H9 (cell line): ENCODE results near the gene AVPR2. TPM values are rescaled to one million over a fixed set of nuclear protein-coding genes. Genes with fewer than 3 reads are reported as not detected.

ENCODE experiments used
- DNase-seq: peaks from one replicate; pipeline ENCODE4 v3.0.0-alpha.2; 2017
- H2AFZ ChIP-seq: one replicate; pipeline ENCODE4 v1.6.1; 2013; ENCODE audit warnings: mild to moderate bottlenecking, low read length, control low read depth, moderate library complexity
- H2AK5ac ChIP-seq: 2 replicates; pipeline ENCODE4 v1.6.1; 2013; ENCODE audit warnings: low read length, control low read depth, mixed read lengths; ENCODE audit not compliant: insufficient read length
- H2BK120ac ChIP-seq: one replicate; pipeline ENCODE4 v1.6.1; 2013; ENCODE audit warnings: low read depth, mild to moderate bottlenecking, low read length, control low read depth, inconsistent platforms; ENCODE audit not compliant: poor library complexity, severe bottlenecking
- H2BK12ac ChIP-seq: 2 replicates; pipeline ENCODE4 v1.6.1; 2013; ENCODE audit warnings: low read length, control low read depth, mixed read lengths, low read depth; ENCODE audit not compliant: insufficient read length
- H2BK15ac ChIP-seq: 2 replicates; pipeline ENCODE4 v1.6.1; 2013; ENCODE audit warnings: low read depth, low read length, control low read depth
- H2BK20ac ChIP-seq: one replicate; pipeline ENCODE4 v1.6.1; 2013; ENCODE audit warnings: low read depth, mild to moderate bottlenecking, low read length, control low read depth, inconsistent platforms; ENCODE audit not compliant: poor library complexity, severe bottlenecking
- H2BK5ac ChIP-seq: 2 replicates; pipeline ENCODE4 v1.6.1; 2013; ENCODE audit warnings: low read length, control low read depth, mixed read lengths; ENCODE audit not compliant: insufficient read length
- H3K14ac ChIP-seq: 2 replicates; pipeline ENCODE4 v1.6.1; 2013; ENCODE audit warnings: low read length, control low read depth; ENCODE audit not compliant: insufficient read depth
- H3K18ac ChIP-seq: 2 replicates; pipeline ENCODE4 v1.6.1; 2013; ENCODE audit warnings: low read depth, mild to moderate bottlenecking, mixed read lengths, low read length, control low read depth; ENCODE audit not compliant: insufficient read length
- H3K23ac ChIP-seq: 2 replicates; pipeline ENCODE4 v1.6.1; 2013; ENCODE audit warnings: low read length, control low read depth, mixed read lengths, low read depth; ENCODE audit not compliant: insufficient read length
- H3K23me2 ChIP-seq: 2 replicates; pipeline ENCODE4 v1.6.1; 2013; ENCODE audit warnings: low read depth, mild to moderate bottlenecking, mixed read lengths, low read length, control low read depth; ENCODE audit not compliant: insufficient read length, poor library complexity, severe bottlenecking
- H3K27ac ChIP-seq: 2 replicates; pipeline ENCODE4 v1.5.1; 2013; ENCODE audit warnings: low read length, control low read depth, mixed read lengths, low read depth; ENCODE audit not compliant: insufficient read length
- H3K27me3 ChIP-seq: 2 replicates; pipeline ENCODE4 v1.6.1; 2013; ENCODE audit warnings: low read length, control low read depth, inconsistent platforms; ENCODE audit not compliant: insufficient read depth
- H3K4ac ChIP-seq: 2 replicates; pipeline ENCODE4 v1.6.1; 2013; ENCODE audit warnings: low read depth, mild to moderate bottlenecking, control low read depth, inconsistent platforms, low read length, moderate library complexity
- H3K4me1 ChIP-seq: 2 replicates; pipeline ENCODE4 v1.6.1; 2013; ENCODE audit warnings: low read length, control low read depth, inconsistent platforms; ENCODE audit not compliant: insufficient read depth
- H3K4me2 ChIP-seq: 2 replicates; pipeline ENCODE4 v1.6.1; 2013; ENCODE audit warnings: low read length, control low read depth, mixed read lengths; ENCODE audit not compliant: insufficient read length, insufficient read depth
- H3K56ac ChIP-seq: 2 replicates; pipeline ENCODE4 v1.6.1; 2013; ENCODE audit warnings: low read depth, mild to moderate bottlenecking, mixed read lengths, low read length, control low read depth; ENCODE audit not compliant: insufficient read length
- H3K79me1 ChIP-seq: 2 replicates; pipeline ENCODE4 v1.6.1; 2013; ENCODE audit warnings: low read depth, mild to moderate bottlenecking, moderate library complexity, low read length, control low read depth, inconsistent platforms; ENCODE audit not compliant: insufficient read depth, poor library complexity, severe bottlenecking
- H3K79me2 ChIP-seq: 2 replicates; pipeline ENCODE4 v1.6.1; 2013; ENCODE audit warnings: low read length, control low read depth, inconsistent platforms; ENCODE audit not compliant: insufficient read depth
- H3K9ac ChIP-seq: 2 replicates; pipeline ENCODE4 v1.6.1; 2013; ENCODE audit warnings: low read length, control low read depth, mixed read lengths; ENCODE audit not compliant: insufficient read length; ENCODE audit errors: extremely low read depth
- H3K9me3 ChIP-seq: one replicate; pipeline ENCODE4 v1.6.1; 2013; ENCODE audit warnings: low read depth, low read length, inconsistent platforms; ENCODE audit not compliant: control insufficient read depth
- H3T11ph ChIP-seq: one replicate; pipeline ENCODE4 v1.6.1; 2013; ENCODE audit warnings: mild to moderate bottlenecking, low read length, control low read depth, inconsistent platforms
- H4K20me1 ChIP-seq: one replicate; pipeline ENCODE4 v1.6.1; 2013; ENCODE audit not compliant: control insufficient read depth, insufficient read length, insufficient read depth
- H4K5ac ChIP-seq: 2 replicates; pipeline ENCODE4 v1.6.1; 2013; ENCODE audit warnings: low read depth, mild to moderate bottlenecking, mixed read lengths, low read length, control low read depth; ENCODE audit not compliant: insufficient read length
- H4K8ac ChIP-seq: replicated peaks from 2 replicates; pipeline ENCODE4 v1.6.1; 2013; ENCODE audit warnings: low read length, control low read depth, mixed read lengths, low read depth; ENCODE audit not compliant: insufficient read length
- H4K91ac ChIP-seq: 2 replicates; pipeline ENCODE4 v1.6.1; 2013; ENCODE audit warnings: low read depth, mild to moderate bottlenecking, moderate library complexity, mixed read lengths, low read length, control low read depth; ENCODE audit not compliant: insufficient read length
- H3K27ac Mint-ChIP-seq, 3 experiments: 2 replicates in 2 of 3; 3 replicates in 1 of 3; pipeline ENCODE4 v1.8.0; 2020 to 2021; ENCODE audit warnings: mixed read lengths in 3 of 3, mild to moderate bottlenecking in 1 of 3, moderate library complexity in 1 of 3
- H3K27me3 Mint-ChIP-seq: 2 replicates; pipeline ENCODE4 v1.8.0; 2021; ENCODE audit warnings: low read depth, mild to moderate bottlenecking, moderate library complexity, mixed read lengths
- H3K36me3 Mint-ChIP-seq, 3 experiments: 2 replicates in 2 of 3; 3 replicates in 1 of 3; pipeline ENCODE4 v1.8.0; 2020 to 2021; ENCODE audit warnings: low read depth in 3 of 3, mixed read lengths in 3 of 3; ENCODE audit not compliant: insufficient read depth in 1 of 3
- H3K4me1 Mint-ChIP-seq, 2 experiments: 2 replicates each; pipeline ENCODE4 v1.8.0; 2020; ENCODE audit warnings: mixed read lengths in 2 of 2
- H3K4me3 Mint-ChIP-seq, 2 experiments: 2 replicates in 1 of 2; 3 replicates in 1 of 2; pipeline ENCODE4 v1.8.0; 2020 to 2021; ENCODE audit warnings: mild to moderate bottlenecking in 2 of 2, mixed read lengths in 2 of 2, moderate library complexity in 1 of 2
- H3K9me3 Mint-ChIP-seq, 2 experiments: 2 replicates in 1 of 2; 3 replicates in 1 of 2; pipeline ENCODE4 v1.8.0; 2020; ENCODE audit warnings: mild to moderate bottlenecking in 2 of 2, mixed read lengths in 2 of 2, moderate library complexity in 1 of 2
- WGBS: extraction: QIAGEN DNeasy Blood & Tissue Kit; methylation state at CpG from one replicate; pipeline ENCODE4 v1.1.7; 2013; ENCODE audit warnings: missing lambda C conversion rate, low lambda C conversion rate, mixed read lengths; ENCODE audit not compliant: insufficient read length; ENCODE audit errors: extremely low coverage; 5-methylcytosine and 5-hydroxymethylcytosine counted together
- total RNA-seq: library from RNA; stranded (reverse); gene quantifications from 2 replicates; pipeline ENCODE4 v1.2.1, GENCODE V29; 2021
- TF ChIP-seq, protein P1 (sequence below): fragments of 200-600 bp; sonication (generic); conservative IDR thresholded peaks from 3 replicates; pipeline ENCODE4 v1.8.0; 2021; ENCODE audit warnings: antibody characterized with exemption, mild to moderate bottlenecking

AVPR2 gene
- total RNA-seq, 1 experiment from 2014 or later = not detected

DNA sequence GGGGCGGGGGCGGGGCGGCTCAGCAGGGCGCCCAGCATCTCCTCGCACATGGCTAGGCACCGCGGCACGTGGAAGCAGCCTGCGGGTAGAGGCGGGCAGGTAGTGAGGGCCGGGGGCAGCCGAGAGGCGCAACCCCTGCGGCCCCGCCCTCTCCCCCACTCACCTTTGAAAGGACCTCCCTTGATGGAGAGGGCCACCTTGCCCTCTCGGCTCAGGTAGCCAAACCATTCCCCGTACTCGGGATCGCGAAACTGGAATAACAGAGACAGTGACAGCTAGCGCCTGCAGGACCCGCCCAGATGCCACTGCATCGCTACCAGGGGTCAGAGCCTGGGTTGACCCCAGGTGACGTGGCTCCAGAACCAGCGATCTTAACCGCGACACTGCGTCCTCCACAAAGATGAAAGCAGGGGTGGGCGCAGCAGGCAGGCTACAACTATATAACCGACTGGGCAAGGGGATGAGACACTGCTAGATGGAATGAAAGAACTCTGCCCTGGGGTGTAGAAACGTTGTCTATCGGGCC is 30.9 kb downstream of the AVPR2 start:
- DNase-seq = peak; percentile 69
- no peak overlapping the region for H3K4ac ChIP-seq

More for the DNA sequence above, 30.9 kb downstream of the AVPR2 start:
- no CpG with 5 or more reads among the region's 32 CpGs for WGBS
- no peak overlapping the region for H3K56ac ChIP-seq
- peaks cover 26% of the 10 kb centered on the region for H3K9me3 ChIP-seq
- H4K91ac ChIP-seq = no peak overlapping the region
- H3K9me3 Mint-ChIP-seq = peaks cover 68 to 73% of the 10 kb centered on the region in 2 experiments
- H2BK12ac ChIP-seq = no peak overlapping the region
- no peak overlapping the region for H2BK20ac ChIP-seq
- peak overlapping the region; percentile 50 to 77 for H3K4me3 Mint-ChIP-seq
- no peaks in the 10 kb centered on the region for H3K79me1 ChIP-seq
- H4K8ac ChIP-seq = no peak overlapping the region
- no peak overlapping the region for H2BK120ac ChIP-seq
- no peak overlapping the region for H3K18ac ChIP-seq
- no peak overlapping the region for H2BK5ac ChIP-seq
- no peak overlapping the region for H4K5ac ChIP-seq
- no peaks in the 10 kb centered on the region for H3K4me1 ChIP-seq
- no peak overlapping the region for H3K9ac ChIP-seq
- H2BK15ac ChIP-seq = no peak overlapping the region
- no peaks in the 10 kb centered on the region for H4K20me1 ChIP-seq
- H3K4me1 Mint-ChIP-seq = peaks cover 8 to 23% of the 10 kb centered on the region in 2 experiments; a peak in 3 of 4 replicates
- no peak overlapping the region for H3K27ac ChIP-seq
- H3K23me2 ChIP-seq = peaks cover 7% of the 10 kb centered on the region
- no peak overlapping the region for H3K27ac Mint-ChIP-seq
- no peak overlapping the region for H3K4me2 ChIP-seq
- H3K14ac ChIP-seq = no peak overlapping the region
- H3T11ph ChIP-seq = no peak overlapping the region
- H2AK5ac ChIP-seq = no peak overlapping the region
- no peak overlapping the region for H2AFZ ChIP-seq
- no peaks in the 10 kb centered on the region for H3K27me3 ChIP-seq
- no peaks in the 10 kb centered on the region for H3K27me3 Mint-ChIP-seq
- no peak overlapping the region for H3K23ac ChIP-seq
- H3K36me3 Mint-ChIP-seq = peaks cover 24 to 43% (median 27%) of the 10 kb centered on the region in 3 experiments
- TF ChIP-seq, protein P1, sequence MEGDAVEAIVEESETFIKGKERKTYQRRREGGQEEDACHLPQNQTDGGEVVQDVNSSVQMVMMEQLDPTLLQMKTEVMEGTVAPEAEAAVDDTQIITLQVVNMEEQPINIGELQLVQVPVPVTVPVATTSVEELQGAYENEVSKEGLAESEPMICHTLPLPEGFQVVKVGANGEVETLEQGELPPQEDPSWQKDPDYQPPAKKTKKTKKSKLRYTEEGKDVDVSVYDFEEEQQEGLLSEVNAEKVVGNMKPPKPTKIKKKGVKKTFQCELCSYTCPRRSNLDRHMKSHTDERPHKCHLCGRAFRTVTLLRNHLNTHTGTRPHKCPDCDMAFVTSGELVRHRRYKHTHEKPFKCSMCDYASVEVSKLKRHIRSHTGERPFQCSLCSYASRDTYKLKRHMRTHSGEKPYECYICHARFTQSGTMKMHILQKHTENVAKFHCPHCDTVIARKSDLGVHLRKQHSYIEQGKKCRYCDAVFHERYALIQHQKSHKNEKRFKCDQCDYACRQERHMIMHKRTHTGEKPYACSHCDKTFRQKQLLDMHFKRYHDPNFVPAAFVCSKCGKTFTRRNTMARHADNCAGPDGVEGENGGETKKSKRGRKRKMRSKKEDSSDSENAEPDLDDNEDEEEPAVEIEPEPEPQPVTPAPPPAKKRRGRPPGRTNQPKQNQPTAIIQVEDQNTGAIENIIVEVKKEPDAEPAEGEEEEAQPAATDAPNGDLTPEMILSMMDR = no peak
- H3K79me2 ChIP-seq = no peaks in the 10 kb centered on the region; the same call in 1 of the 2 replicates
